Fibroblast of lung (primary cell): ENCODE measurements around the gene PXDN. TPM values are rescaled to one million over a fixed set of nuclear protein-coding genes. Genes with fewer than 3 reads are reported as not detected.

Experiments used
- DNase-seq, 2 donors: peaks; one replicate each; pipeline versions ENCODE4 v3.0.0 to v3.0.0-alpha.2; 2010; ENCODE audit warnings: low read depth in 2 of 2
- H2AFZ ChIP-seq: 2 replicates; pipeline ENCODE4 v1.5.1; 2012; ENCODE audit warnings: low read length, control low read depth, inconsistent platforms
- H3K27ac ChIP-seq: 2 replicates; pipeline ENCODE4 v1.5.1; 2011; ENCODE audit warnings: low read length, control low read depth; ENCODE audit not compliant: insufficient read depth
- H3K27me3 ChIP-seq: 2 replicates; pipeline ENCODE4 v1.5.1; 2011; ENCODE audit warnings: mild to moderate bottlenecking, low read length; ENCODE audit not compliant: control insufficient read depth, insufficient read depth
- H3K36me3 ChIP-seq: 2 replicates; pipeline ENCODE4 v1.5.1; 2011; ENCODE audit warnings: low read length; ENCODE audit not compliant: control insufficient read depth, insufficient read depth
- H3K4me1 ChIP-seq: 2 replicates; pipeline ENCODE4 v1.5.1; 2011; ENCODE audit warnings: low read length; ENCODE audit not compliant: control insufficient read depth, insufficient read depth; ENCODE audit errors: extremely low read depth
- H3K4me2 ChIP-seq: 2 replicates; pipeline ENCODE4 v1.5.1; 2011; ENCODE audit warnings: low read length, control low read depth; ENCODE audit not compliant: insufficient read depth; ENCODE audit errors: extremely low read depth
- H3K4me3 ChIP-seq, 4 experiments: fragments of 200-600 bp in 1 of 4; sonication (generic) in 1 of 4; replicated peaks in 1 of 4; 2 replicates each; pipeline ENCODE4 v1.5.1; 2011 to 2016; ENCODE audit warnings: low read length in 4 of 4, low read depth in 3 of 4, mild to moderate bottlenecking in 3 of 4, control low read depth in 2 of 4, inconsistent platforms in 1 of 4, mixed read lengths in 1 of 4; ENCODE audit not compliant: insufficient read depth in 1 of 4; ENCODE audit errors: control extremely low read depth in 1 of 4
- H3K79me2 ChIP-seq: 2 replicates; pipeline ENCODE4 v1.5.1; 2012; ENCODE audit warnings: mild to moderate bottlenecking, low read length, inconsistent platforms; ENCODE audit not compliant: control insufficient read depth, insufficient read depth
- H3K9ac ChIP-seq: 2 replicates; pipeline ENCODE4 v1.5.1; 2011; ENCODE audit warnings: mild to moderate bottlenecking, low read length, control low read depth; ENCODE audit not compliant: insufficient read depth
- H3K9me3 ChIP-seq: 2 replicates; pipeline ENCODE4 v1.5.1; 2012; ENCODE audit warnings: low read depth, low read length; ENCODE audit not compliant: control insufficient read depth, insufficient read depth
- H4K20me1 ChIP-seq: 2 replicates; pipeline ENCODE4 v1.5.1; 2011; ENCODE audit warnings: low read length; ENCODE audit not compliant: control insufficient read depth, insufficient read depth; ENCODE audit errors: extremely low read depth
- CTCF ChIP-seq, 2 donors: IDR thresholded peaks in 1 of 2; conservative IDR thresholded peaks in 1 of 2; 1 replicate in 1 of 2; 2 replicates in 1 of 2; pipeline ENCODE4 v1.5.1; 2011 to 2012; ENCODE audit warnings: low read length in 2 of 2, control low read depth in 1 of 2, inconsistent platforms in 1 of 2, low read depth in 1 of 2, mild to moderate bottlenecking in 1 of 2
- EZH2 ChIP-seq: IDR thresholded peaks from 2 replicates; pipeline ENCODE4 v1.5.1; 2012; ENCODE audit warnings: low read length, control low read depth, mild to moderate bottlenecking; ENCODE audit errors: missing control alignments
- polyA plus RNA-seq, 2 donors: library from polyadenylated mRNA; depleted of rRNA in 1 of 2; stranded (reverse) in 1 of 2; unstranded in 1 of 2; fragments of >200 nt; gene quantifications; 2 replicates each; pipeline ENCODE4 v1.2.1, GENCODE V29; 2011 to 2012; ENCODE audit warnings: missing spikeins in 1 of 2
- total RNA-seq: library from RNA; depleted of rRNA; stranded (reverse); fragments of >200 nt; gene quantifications from 2 replicates; pipeline ENCODE4 v1.2.1, GENCODE V29; 2014

The PXDN gene
- total and polyA plus RNA-seq, 2 donors (not counting 1 experiment from before 2014, with no cell fraction given) = 153 to 298 TPM

GRCh38 chr2:1722692-1723091 lies 21.6 kb downstream of the PXDN start:
- Histone ChIP-seq H3K9me3 (no peaks in the 10 kb centered on the region), H3K9ac (no peak overlapping the region)

GRCh38 chr2:1721706-1722646 lies 22.3 kb downstream of the PXDN start:
- Histone ChIP-seq H3K79me2 (peaks cover 51% of the 10 kb centered on the region), H3K4me3 (no peak overlapping the region), H3K4me2 (peak overlapping the region; percentile 95), H3K9me3 (no peaks in the 10 kb centered on the region), H2AFZ (no peak overlapping the region), H3K4me1 (peaks cover 22% of the 10 kb centered on the region), H3K27me3 (no peaks in the 10 kb centered on the region), H3K36me3 (peaks cover 2% of the 10 kb centered on the region), H4K20me1 (no peaks in the 10 kb centered on the region), H3K9ac (peak overlapping the region; percentile 3), H3K27ac (peak overlapping the region; percentile 93)
- DNase-seq = peak; percentile 68 to 98
- TF ChIP-seq CTCF (conservative IDR thresholded peaks at IDR 0.05 in 1 of 2, IDR thresholded peaks at IDR 0.05 in 1 of 2; ENCODE audit: low read depth in 1 of 2, low read length in 2 of 2) = no peak
- TF ChIP-seq EZH2 = no peak

More at GRCh38 chr2:1722692-1723091, 21.6 kb downstream of the PXDN start:
- H3K27me3 ChIP-seq = no peaks in the 10 kb centered on the region
- peak overlapping the region; percentile 93 for H3K27ac ChIP-seq
- H4K20me1 ChIP-seq = no peaks in the 10 kb centered on the region
- DNase-seq = no peak
- peaks cover 55% of the 10 kb centered on the region for H3K79me2 ChIP-seq
- peaks cover 2% of the 10 kb centered on the region for H3K36me3 ChIP-seq
- peaks cover 25% of the 10 kb centered on the region for H3K4me1 ChIP-seq
- H3K4me3 ChIP-seq = no peak overlapping the region
- no peak overlapping the region for H3K4me2 ChIP-seq
- no peak overlapping the region for H2AFZ ChIP-seq
- TF ChIP-seq EZH2 = no peak
- TF ChIP-seq CTCF (conservative IDR thresholded peaks at IDR 0.05 in 1 of 2, IDR thresholded peaks at IDR 0.05 in 1 of 2; ENCODE audit: low read depth in 1 of 2, low read length in 2 of 2) = no peak

GRCh38 chr2:1718339-1719220 lies 25.7 kb downstream of the PXDN start:
- Histone ChIP-seq H3K27ac (no peak overlapping the region), H3K36me3 (peaks cover 2% of the 10 kb centered on the region), H3K9me3 (no peaks in the 10 kb centered on the region), H4K20me1 (no peaks in the 10 kb centered on the region), H3K9ac (no peak overlapping the region), H3K79me2 (peaks cover 63% of the 10 kb centered on the region), H3K4me2 (no peak overlapping the region), H2AFZ (no peak overlapping the region), H3K4me3 (no peak overlapping the region), H3K27me3 (no peaks in the 10 kb centered on the region), H3K4me1 (peaks cover 32% of the 10 kb centered on the region)
- TF ChIP-seq EZH2 (no peak), CTCF (conservative IDR thresholded peaks at IDR 0.05 in 1 of 2, IDR thresholded peaks at IDR 0.05 in 1 of 2; ENCODE audit: low read depth in 1 of 2, low read length in 2 of 2) (no peak)
- DNase-seq = no peak
